T-helper 2 cell treated with Interferon-gamma antibody and Interleukin-4, amounts not matched to agents 5 μg/mL and 100 μg/mL, for 36 hours (primary cell): Measurements from ENCODE around the gene BRS3.

Experiments
- DNase-seq: peaks from one replicate; pipeline ENCODE4 v3.0.0; 2021; ENCODE audit warnings: low spot score
- H3K27ac Mint-ChIP-seq: one replicate; pipeline ENCODE4 v1.8.0; 2021; ENCODE audit warnings: mild to moderate bottlenecking, mixed read lengths
- H3K27me3 Mint-ChIP-seq: one replicate; pipeline ENCODE4 v1.8.0; 2021; ENCODE audit warnings: low read depth, mixed read lengths
- H3K36me3 Mint-ChIP-seq: one replicate; pipeline ENCODE4 v1.8.0; 2021; ENCODE audit warnings: low read depth, mixed read lengths
- H3K4me1 Mint-ChIP-seq: one replicate; pipeline ENCODE4 v1.8.0; 2021; ENCODE audit warnings: low read depth, mixed read lengths
- H3K4me3 Mint-ChIP-seq: one replicate; pipeline ENCODE4 v1.8.0; 2022; ENCODE audit warnings: mild to moderate bottlenecking, moderate library complexity, mixed read lengths
- H3K9me3 Mint-ChIP-seq: one replicate; pipeline ENCODE4 v1.8.0; 2021; ENCODE audit warnings: mixed read lengths

BRS3 gene

DNA sequence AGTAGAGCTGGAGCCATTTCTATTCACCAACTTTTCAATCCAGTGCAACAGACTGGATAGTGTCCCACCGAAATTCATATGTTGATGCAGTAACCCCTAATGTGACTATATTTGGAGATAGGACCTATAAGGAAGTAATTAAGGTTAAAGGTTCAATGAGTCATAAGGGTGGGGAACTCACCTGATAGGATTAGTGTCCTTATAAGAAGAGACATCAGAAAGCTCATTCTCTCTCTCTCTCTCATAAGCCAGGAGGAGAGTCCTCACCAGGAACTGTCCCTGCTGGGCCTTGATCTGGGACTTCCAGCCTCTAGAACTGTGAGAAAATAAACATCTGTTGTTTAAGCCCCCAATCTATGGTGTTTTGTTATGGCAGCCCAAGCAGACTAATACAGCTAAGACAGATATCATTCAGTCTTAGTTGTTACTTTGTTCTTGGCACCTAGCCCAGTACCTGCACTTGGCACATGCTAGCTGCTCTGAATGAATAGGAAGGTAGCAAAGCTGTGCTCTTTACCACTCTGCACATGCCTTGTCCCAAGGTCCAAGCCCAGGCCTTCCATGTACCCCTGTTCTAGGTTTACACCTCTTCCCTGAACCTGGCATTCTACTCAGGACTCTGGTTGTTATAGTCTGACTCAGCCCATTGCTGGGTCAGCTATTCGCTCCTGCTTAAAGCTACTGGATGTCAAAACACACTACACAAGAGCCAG, 19.2 kb upstream of the BRS3 start:
- Mint-ChIP-seq H3K4me3 (no peak overlapping the region), H3K27me3 (peaks cover 4% of the 10 kb centered on the region)

DNA sequence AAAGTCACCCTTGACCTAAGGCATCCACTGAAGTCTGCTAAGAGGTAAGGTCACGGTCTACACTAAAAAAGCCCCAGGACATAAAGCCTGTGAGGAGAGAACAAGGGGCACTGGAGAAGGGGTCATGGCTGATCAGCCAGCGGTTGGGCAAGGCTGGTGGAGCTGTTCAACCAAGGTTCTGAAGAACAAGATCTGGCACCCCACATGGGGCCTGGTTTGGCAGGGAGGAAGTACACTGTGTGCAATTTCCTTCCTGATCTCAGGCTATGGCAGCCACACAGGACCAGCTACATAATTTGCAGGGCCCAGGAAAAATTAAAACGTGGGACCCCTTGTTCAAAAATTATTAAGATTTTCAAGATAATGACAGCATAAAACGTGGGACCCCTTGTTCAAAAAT, 14.1 kb upstream of the BRS3 start:
- no peak overlapping the region for H3K4me3 Mint-ChIP-seq
- H3K27ac Mint-ChIP-seq = no peak overlapping the region
- no peaks in the 10 kb centered on the region for H3K4me1 Mint-ChIP-seq
- no peaks in the 10 kb centered on the region for H3K27me3 Mint-ChIP-seq
- H3K9me3 Mint-ChIP-seq = no peaks in the 10 kb centered on the region
- no peak for DNase-seq
- H3K36me3 Mint-ChIP-seq = no peaks in the 10 kb centered on the region

More for the DNA sequence above, 19.2 kb upstream of the BRS3 start:
- Mint-ChIP-seq H3K9me3 (no peaks in the 10 kb centered on the region), H3K27ac (no peak overlapping the region), H3K4me1 (no peaks in the 10 kb centered on the region), H3K36me3 (no peaks in the 10 kb centered on the region)
- no peak for DNase-seq

DNA sequence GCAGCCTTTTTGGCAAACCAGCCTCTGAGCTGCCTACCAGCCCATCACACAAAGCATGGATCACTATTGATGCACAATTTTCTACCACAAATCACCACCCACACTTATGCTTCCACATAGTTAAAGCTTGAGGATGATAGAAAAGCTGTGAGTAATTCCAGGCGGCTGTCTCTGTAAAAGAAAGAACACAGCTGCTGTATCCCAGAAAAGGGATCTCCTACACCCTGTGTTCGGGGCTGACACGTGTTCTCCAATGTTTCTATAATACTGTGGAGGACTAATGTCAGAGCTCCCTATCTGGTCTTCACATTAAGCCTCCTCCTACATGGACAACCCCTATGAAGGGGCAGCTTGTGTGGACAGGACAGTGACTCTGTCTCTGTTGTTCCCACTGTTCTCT, 12.5 kb upstream of the BRS3 start:
- H3K4me3 Mint-ChIP-seq = no peak overlapping the region
- H3K27ac Mint-ChIP-seq = no peak overlapping the region
- no peaks in the 10 kb centered on the region for H3K27me3 Mint-ChIP-seq
- no peak for DNase-seq
- H3K4me1 Mint-ChIP-seq = no peaks in the 10 kb centered on the region
- H3K9me3 Mint-ChIP-seq = no peaks in the 10 kb centered on the region
- H3K36me3 Mint-ChIP-seq = no peaks in the 10 kb centered on the region

DNA sequence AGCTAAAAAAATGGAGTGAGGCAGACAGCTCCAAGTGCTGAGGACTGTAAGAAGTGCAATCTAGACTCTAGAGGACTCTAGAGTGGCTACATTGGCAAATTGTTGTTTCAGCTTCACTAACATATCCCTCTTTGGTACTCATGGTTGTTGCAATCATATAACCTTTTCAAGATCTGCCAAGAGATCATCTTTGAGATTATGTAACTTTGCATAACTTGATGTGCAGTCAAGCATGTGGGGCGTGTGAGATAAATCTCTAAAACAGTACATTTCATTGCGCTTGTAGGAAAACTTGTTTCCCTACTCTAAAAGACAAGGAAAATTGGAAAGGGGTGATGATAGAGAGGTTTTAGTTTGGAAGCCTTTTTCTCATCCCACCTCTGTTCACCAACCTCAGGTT, 11.2 kb upstream of the BRS3 start:
- Mint-ChIP-seq H3K9me3 (no peaks in the 10 kb centered on the region), H3K4me1 (no peaks in the 10 kb centered on the region), H3K27me3 (no peaks in the 10 kb centered on the region), H3K4me3 (no peak overlapping the region), H3K27ac (no peak overlapping the region), H3K36me3 (no peaks in the 10 kb centered on the region)
- DNase-seq = no peak

DNA sequence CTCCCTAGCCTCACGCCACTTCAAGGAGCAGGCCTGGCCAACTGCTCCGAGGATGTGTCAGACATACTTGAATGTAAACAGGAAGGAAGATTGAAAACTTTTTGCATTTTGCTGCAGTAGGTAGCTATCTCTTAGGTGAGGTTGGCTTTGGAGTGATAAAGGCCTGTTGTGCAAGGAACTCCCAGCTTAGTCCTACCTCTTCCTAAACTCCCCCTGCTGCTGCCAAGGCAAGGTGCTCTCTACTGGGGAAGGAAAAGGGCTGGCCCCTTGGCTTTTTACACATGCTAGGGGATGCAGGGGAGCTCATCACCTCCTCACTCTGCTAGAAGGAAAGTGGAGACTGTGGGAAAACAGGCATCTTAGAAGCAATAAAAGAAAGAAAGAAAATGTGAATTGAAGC, 10.7 kb upstream of the BRS3 start:
- Mint-ChIP-seq H3K36me3 (no peaks in the 10 kb centered on the region), H3K4me3 (no peak overlapping the region), H3K9me3 (no peaks in the 10 kb centered on the region), H3K27me3 (no peaks in the 10 kb centered on the region), H3K4me1 (no peaks in the 10 kb centered on the region), H3K27ac (no peak overlapping the region)
- no peak for DNase-seq

DNA sequence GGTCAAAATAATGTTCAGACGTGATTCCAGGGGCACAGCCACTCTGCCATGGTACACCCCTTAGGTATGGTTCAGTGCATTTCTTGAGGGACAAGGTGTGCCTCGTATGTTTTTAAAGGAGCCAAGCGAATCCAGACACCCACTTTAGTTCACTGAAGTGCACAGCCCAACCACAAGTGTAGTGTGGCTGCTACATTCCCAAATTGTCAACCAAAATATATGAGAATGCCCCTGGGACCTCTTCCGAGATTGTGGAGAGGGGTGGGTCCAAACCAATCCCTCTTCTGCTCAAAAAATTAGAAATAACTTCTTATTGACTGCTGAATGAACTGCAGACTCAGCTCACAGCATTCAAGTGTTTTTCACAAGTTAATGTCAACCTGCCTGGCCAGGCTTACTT, 7.4 kb upstream of the BRS3 start:
- H3K36me3 Mint-ChIP-seq = no peaks in the 10 kb centered on the region
- H3K4me1 Mint-ChIP-seq = no peaks in the 10 kb centered on the region
- no peaks in the 10 kb centered on the region for H3K9me3 Mint-ChIP-seq
- DNase-seq = no peak
- H3K27me3 Mint-ChIP-seq = peaks cover 9% of the 10 kb centered on the region
- H3K4me3 Mint-ChIP-seq = no peak overlapping the region
- H3K27ac Mint-ChIP-seq = no peak overlapping the region

DNA sequence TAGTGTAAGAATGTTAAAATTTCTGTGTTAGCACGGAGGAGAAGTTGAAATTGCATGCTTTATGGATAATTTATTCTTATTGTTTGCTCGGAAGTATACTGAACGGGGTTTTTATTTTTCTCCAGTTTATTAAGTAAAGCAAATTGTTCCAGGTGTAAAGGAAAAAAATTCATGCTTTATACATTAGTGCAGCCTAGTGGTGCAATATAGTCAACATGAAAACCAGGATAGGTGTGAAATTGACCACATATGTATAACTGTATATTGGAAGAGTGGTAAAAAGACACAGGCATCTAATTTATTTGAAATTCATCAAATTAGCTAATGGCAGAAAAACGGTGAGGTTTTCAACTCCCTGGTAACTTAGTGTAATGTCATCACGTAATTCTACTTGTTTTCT, 959 bp downstream of the BRS3 start:
- Mint-ChIP-seq H3K27me3 (peaks cover 53% of the 10 kb centered on the region), H3K27ac (no peak overlapping the region), H3K9me3 (no peaks in the 10 kb centered on the region), H3K4me1 (no peaks in the 10 kb centered on the region), H3K36me3 (no peaks in the 10 kb centered on the region), H3K4me3 (no peak overlapping the region)
- DNase-seq = no peak

DNA sequence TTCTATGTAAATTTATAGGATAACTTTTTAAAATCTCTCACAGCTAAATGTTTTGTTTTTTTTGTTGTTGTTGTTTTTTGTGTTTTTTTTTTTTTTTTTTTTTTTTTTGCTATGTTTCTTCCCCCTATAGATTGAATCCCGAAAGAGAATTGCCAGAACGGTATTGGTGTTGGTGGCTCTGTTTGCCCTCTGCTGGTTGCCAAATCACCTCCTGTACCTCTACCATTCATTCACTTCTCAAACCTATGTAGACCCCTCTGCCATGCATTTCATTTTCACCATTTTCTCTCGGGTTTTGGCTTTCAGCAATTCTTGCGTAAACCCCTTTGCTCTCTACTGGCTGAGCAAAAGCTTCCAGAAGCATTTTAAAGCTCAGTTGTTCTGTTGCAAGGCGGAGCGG, 4.1 kb downstream of the BRS3 start:
- H3K4me1 Mint-ChIP-seq = no peaks in the 10 kb centered on the region
- H3K9me3 Mint-ChIP-seq = no peaks in the 10 kb centered on the region
- no peaks in the 10 kb centered on the region for H3K36me3 Mint-ChIP-seq
- peaks cover 31% of the 10 kb centered on the region for H3K27me3 Mint-ChIP-seq
- no peak for DNase-seq
- no peak overlapping the region for H3K4me3 Mint-ChIP-seq
- H3K27ac Mint-ChIP-seq = no peak overlapping the region

DNA sequence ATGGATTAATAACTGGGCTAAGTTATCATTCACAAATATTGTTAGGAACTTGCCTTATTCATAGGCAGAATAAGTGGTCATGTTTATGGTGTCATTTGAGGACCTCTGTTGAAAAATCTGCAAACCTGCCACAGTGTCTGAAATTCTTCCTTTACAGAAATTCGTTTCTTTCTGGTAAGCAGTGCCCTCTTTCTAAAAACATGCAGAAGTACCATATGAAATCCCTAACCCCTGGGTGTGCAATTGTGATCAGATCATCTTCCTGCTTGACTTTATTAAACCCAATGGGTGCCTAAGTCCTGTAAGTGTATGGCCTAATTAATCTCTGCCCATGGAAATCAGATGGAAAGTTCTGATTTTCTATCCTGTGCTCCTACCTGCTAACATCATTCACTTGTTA, 5.3 kb downstream of the BRS3 start:
- H3K4me1 Mint-ChIP-seq = no peaks in the 10 kb centered on the region
- no peak for DNase-seq
- peaks cover 29% of the 10 kb centered on the region for H3K27me3 Mint-ChIP-seq
- H3K4me3 Mint-ChIP-seq = no peak overlapping the region
- peaks cover 1% of the 10 kb centered on the region for H3K36me3 Mint-ChIP-seq
- H3K27ac Mint-ChIP-seq = no peak overlapping the region
- no peaks in the 10 kb centered on the region for H3K9me3 Mint-ChIP-seq

DNA sequence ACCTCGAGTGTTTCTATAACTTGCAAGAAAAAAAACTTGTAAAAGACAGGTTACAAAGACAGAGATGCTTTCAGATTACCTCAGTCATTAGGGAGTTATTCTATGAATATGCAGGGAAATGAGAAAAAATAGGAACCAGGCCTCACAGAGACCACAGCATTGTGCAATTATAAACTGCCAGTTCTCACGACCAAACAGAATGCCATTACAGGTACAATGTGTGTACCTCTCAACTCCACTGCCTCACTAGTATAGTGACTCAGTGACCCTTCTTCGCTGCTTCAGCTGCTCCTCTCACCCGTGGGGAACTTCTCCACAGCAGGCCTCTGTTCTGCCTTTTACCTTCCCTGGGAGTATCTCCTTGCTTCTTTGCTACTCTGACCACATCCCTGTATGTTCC, 7.3 kb downstream of the BRS3 start:
- no peaks in the 10 kb centered on the region for H3K9me3 Mint-ChIP-seq
- peaks cover 9% of the 10 kb centered on the region for H3K36me3 Mint-ChIP-seq
- DNase-seq = no peak
- H3K27ac Mint-ChIP-seq = no peak overlapping the region
- H3K4me3 Mint-ChIP-seq = no peak overlapping the region
- H3K27me3 Mint-ChIP-seq = peaks cover 17% of the 10 kb centered on the region
- H3K4me1 Mint-ChIP-seq = peaks cover 11% of the 10 kb centered on the region

DNA sequence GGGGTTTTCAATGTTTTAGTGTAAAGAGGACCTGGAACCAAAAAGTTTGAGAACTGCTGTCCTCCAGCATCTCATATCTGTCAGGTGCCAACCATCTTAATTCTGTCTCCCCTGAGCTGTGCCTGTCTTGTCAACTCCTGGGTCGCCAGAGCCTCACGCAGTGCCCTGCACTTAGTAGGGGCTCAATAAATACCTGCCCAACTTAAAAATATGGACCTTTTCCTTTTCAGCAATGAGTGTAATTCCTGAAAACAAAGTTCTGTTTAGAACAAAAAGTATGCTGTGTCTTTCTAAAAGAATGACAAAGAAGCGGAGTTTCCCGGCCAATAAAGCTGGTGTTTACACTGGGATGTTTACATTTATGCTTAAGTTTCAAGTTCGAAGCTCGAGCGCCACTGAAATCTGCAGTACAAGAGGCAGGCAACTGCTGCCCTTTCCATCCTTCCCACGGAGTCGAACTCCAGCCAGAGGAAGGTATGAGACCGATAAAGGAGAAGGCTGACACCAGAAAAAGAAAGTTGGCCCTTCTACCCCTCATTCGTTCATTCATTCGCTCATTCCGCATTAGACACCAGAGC, 8.5 kb downstream of the BRS3 start:
- no peak for DNase-seq
- Mint-ChIP-seq H3K27ac (peak overlapping the region; percentile 94), H3K27me3 (peaks cover 9% of the 10 kb centered on the region), H3K9me3 (no peaks in the 10 kb centered on the region), H3K4me1 (peaks cover 11% of the 10 kb centered on the region), H3K4me3 (peak overlapping the region; percentile 90), H3K36me3 (peaks cover 14% of the 10 kb centered on the region)

DNA sequence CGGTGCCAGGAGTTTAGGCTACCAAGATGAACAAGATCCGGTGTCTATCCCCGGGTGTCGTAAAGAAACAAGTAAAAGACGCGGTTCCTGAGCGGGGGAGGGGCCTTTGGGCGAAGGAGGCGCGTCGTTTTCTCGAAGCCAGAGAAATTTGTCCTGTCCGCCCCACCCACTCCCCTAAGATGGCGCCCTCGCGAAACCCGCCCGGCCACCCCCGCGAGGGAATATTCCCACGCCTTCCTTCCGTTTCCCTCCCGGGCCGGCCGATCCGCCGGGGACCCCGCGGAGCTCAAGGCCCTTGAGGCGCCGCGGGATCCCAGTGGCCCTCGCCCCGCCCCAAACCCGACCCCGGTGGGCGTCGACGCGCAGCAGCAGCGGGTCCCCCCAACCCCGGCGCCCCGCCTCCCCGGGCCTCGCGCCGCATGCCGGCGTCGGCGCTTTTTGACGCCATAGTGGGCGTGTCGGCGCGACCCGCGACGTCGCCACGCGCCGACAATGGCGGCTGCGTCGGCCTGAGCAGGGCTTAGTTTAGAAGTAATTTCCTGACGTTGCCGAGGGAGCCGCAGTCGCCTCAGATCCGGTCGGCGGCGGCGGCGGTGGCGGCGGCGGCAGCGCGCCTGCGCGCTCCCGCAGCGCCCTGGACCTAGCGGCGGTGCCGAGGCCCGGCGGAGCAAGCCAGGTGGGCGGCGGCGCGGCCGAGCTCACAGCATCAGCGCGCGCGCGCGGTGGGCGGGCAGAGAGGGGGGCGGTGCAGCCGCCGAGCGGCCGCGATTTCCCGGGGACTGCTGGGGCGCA, 9.2 kb downstream of the BRS3 start:
- Mint-ChIP-seq H3K36me3 (peaks cover 14% of the 10 kb centered on the region), H3K9me3 (no peaks in the 10 kb centered on the region), H3K4me3 (peak overlapping the region; percentile 92), H3K27ac (peak overlapping the region; percentile 94), H3K27me3 (peaks cover 6% of the 10 kb centered on the region), H3K4me1 (peaks cover 11% of the 10 kb centered on the region)
- DNase-seq = peak; percentile 84

DNA sequence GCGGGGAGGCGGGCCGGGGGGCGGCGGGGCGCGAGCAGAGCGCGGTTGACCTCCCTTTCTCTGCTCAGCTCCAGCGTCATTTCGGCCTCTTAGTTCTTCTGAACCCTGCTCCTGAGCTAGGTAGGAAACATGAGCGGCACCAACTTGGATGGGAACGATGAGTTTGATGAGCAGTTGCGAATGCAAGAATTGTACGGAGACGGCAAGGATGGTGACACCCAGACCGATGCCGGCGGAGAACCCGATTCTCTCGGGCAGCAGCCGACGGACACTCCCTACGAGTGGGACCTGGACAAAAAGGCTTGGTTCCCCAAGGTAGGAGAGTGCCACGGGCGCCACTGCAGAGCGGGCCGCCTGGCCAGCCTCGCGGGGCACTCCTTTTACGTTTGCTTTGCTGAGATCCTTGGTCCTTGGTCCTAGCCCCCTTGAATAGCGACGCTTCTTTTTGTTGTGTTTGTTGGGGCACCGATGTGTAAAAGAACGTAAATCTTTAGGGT, 9.9 kb downstream of the BRS3 start, which contains the start of gene HTATSF1:
Gene HTATSF1 (plus strand): TSS at position 37 of the 497 bp plus-strand sequence. CDS start 93 bp downstream, at position 130.
- no peak for DNase-seq
- H3K36me3 Mint-ChIP-seq = peaks cover 14% of the 10 kb centered on the region

DNA sequence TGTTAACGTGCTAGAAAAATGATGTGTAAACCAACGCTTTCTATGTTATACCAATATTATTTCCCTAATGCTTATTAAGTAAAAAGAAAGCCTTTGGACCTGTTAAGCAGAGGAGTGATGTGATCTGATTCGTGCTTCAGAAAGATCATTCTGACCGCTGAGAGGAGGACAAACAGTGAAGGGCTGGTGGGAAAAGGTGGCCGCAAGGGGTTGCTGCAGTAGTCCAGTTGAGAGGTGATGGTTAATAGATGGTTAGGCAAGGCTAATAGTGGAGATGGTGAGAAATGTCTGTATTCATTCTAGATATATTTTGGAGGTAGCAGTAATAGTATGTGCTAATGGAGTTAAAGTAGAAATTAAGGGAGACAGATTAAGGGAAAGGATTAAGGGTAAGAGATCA, 31.3 kb downstream of the BRS3 start:
- Mint-ChIP-seq H3K4me1 (peaks cover 9% of the 10 kb centered on the region), H3K36me3 (peaks cover 11% of the 10 kb centered on the region), H3K27me3 (peaks cover 5% of the 10 kb centered on the region), H3K9me3 (no peaks in the 10 kb centered on the region), H3K27ac (no peak overlapping the region), H3K4me3 (no peak overlapping the region)
- DNase-seq = no peak

More for the DNA sequence above, 9.9 kb downstream of the BRS3 start, which contains the start of gene HTATSF1:
- Mint-ChIP-seq H3K27me3 (no peaks in the 10 kb centered on the region), H3K4me3 (peak within 1 kb of the TSS; percentile 92), H3K4me1 (peaks cover 11% of the 10 kb centered on the region), H3K27ac (peak within 1 kb of the TSS; percentile 94), H3K9me3 (no peaks in the 10 kb centered on the region)
